Activated CD8-positive, alpha-beta memory T cell treated with anti-CD3 and anti-CD28 coated beads for 4 hours (primary cell): ENCODE data around the gene EXOC3L2.
"Not testable (repeated sequence)": the region's sequence is repeated elsewhere in the genome, so short reads cannot be mapped to it uniquely, and the experiment has no call there.

Experiments
- DNase-seq, 2 donors: peaks; one replicate each; pipeline ENCODE4 v3.0.0-alpha.2; 2020; ENCODE audit warnings: low read depth in 2 of 2

EXOC3L2 gene

DNA sequence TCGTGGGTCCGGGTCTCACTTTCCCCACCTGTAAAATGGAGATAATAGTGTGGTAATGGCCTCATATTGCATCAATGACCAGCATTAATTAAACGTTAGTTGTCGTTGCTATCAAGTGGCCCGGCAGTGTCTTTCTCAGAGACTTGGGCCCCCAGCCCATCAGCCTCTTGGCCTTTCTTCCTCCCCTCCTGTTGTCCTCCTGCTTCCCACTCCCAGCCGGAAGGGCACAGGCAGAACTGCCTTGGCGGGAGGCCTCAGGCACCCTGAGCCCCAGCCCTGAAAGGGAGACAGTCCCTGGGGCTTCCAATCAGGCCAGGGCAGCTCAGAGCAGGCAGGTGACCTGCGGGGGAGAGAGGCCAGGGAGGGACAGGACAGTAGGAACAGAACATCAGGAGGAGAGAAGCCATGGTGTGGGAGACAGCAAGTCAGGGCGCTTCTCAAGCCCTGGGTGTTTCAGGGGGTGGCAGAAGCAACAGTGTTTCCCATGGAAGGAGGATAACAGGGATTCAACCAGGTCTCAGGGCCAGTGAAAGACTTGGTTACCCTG lies 10.5 kb upstream of the EXOC3L2 start:
- no peak for DNase-seq

DNA sequence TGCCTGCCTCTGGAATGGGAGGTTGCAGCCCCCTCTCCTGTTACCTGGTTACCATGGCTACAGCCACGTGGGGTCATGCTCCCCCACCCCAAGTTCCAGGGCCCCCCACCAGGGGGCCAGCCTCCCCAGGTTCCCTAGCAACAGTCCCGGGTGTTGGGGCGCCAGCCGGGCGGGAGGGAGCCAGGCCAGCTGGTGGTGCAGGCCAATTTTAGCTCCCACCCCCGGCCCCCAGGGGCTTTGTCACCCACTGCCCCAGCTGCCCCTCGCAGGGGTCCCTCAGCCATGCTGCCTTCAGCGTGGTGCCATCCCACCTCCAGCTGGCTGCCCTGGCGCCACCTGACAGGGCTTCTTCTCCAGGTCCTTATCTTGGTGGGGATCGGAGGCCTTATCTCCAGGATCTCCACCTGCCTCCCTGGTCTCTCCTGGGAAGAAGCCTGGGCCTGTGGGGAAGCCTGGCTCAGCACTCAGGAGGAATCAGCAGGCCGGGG lies 8.9 kb upstream of the EXOC3L2 start:
- no peak for DNase-seq

DNA sequence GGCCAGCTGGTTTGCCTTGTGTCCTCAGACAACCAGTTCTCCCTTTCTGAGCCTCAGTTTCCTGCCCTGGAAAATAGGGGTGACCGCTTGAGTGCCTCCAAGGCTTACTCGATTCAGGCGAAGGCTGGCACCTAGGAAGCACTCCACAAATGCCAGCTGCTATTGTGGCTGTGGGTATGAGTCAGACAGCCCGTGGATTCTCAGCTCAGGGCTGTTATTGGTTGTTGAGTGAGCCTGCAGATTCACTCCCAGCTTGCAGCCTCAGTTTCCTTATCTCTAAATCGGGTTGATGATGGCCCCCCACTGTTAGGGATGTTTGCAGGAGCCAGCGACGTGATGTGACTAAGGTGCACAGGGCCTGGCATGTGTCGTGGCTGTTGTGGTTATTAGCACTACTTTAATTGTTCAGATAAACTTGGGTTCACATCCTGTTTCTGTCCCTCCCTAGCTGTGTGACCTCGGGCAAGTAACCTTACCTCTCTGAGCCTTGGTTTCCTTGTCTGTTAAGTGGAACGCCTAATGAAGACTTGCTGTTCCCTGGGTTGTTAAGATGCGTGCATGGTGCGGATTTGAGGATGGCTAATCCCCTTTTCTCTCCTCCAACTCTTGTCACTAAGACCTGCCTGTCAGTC lies 8.3 kb upstream of the EXOC3L2 start:
- DNase-seq, result no peak

DNA sequence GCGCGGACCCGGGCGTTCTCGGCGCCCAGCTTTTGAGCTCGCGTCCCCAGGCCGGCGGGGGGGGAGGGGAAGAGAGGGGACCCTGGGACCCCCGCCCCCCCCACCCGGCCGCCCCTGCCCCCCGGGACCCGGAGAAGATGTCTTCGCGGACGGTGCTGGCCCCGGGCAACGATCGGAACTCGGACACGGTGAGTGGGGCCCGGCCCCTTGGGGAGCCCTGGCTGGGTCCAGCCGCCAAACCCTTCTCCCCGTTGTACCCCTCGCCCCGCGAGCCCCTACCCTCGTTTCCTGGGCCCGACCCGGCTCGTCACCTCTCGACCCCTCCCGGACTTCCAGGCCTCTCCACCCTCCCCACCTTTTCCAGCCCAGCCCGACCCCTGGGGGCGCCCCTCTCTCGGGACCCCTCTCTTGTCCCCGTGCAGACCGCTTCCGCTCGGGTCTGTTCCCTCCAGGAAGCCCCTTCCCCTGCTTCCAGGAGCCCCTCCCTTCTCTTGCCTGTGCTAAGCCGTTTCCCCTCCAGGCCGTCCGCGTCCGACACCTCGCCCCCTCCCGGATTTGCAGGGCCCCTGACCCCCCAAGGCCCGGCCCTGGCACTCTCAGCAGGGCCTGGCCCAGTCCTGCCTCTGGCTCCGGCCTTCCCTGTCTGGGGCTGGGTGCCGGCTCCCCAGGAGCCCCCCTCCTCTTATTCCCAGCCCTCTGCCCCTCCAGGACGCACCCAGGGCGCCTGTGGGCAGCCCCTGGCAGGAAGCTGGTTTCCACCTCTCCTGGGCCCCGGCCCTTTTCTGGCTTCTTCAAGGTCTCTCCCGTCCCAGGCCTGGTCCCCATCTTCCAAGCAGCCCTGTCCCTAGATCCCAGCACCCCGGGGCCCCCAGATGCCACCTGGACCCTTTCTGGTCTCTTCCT lies 6.5 kb upstream of the EXOC3L2 start:
- DNase-seq, result no peak

DNA sequence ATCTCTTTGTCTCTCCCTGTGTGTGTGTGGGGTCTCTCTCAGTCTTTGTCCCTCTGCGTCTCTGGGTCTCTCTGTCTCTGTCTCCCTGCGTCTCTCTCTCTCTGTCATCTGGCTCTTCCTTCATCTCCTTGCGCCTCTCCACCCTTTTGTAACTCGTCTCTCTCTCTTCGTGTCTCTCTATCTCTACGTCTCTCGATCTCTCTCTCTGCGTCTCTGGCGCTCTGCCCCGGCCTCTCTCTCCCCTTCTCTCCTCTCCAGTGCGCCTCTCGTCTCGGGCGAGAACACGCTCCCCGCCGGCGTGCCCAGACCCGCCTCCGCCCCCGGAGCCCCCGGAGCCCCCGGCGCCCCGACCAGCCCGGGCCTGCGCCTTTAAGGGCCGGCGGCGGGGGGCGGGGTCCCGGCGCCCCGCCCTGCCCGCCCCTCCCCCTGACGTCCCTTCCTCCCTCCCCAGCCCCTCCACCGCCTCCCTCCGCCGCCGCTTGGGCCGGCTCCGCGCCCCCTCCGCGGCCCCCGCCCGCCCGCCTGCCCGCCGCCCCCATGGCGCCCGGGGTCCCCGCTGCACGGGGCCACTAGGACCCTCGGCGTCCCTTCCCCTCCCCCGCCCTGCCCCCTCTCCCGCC lies 5.7 kb upstream of the EXOC3L2 start, which contains the start of gene MARK4:
Gene MARK4, plus strand, starts transcription at position 440 of the 620 bp plus-strand sequence. CDS start 318 bp downstream, outside the sequence.
- DNase-seq, result peak; percentile 11 to 23

DNA sequence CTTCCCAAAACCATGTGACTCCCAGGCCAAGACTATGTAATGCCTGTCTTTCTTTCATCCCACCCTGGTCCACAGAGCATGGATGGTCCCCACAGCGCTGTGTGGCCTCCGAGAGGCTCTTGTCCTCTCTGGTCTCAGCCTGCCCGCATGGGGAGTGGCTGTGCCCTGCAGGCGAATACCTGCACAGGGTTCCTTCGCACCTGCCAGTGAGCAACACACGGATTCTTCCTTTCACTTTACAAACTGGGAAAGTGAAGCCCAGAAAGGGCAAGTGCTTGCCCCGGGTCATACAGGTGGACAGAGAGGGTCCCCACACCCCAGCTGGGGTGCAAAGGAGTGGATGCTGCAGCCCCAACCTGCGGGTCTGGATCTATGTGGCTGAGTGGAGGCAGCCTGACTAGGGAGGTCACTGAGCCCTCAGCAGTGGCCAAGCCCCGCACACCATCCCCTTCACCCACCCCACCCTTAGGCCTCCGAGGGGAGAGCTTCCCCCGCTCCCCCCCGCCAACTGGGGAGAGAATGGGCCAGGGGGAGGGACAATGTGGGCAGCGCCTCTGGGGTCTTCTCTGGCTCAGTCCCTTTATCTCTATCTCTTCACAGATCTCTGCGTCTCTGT lies 5.1 kb upstream of the EXOC3L2 start:
- no peak for DNase-seq

DNA sequence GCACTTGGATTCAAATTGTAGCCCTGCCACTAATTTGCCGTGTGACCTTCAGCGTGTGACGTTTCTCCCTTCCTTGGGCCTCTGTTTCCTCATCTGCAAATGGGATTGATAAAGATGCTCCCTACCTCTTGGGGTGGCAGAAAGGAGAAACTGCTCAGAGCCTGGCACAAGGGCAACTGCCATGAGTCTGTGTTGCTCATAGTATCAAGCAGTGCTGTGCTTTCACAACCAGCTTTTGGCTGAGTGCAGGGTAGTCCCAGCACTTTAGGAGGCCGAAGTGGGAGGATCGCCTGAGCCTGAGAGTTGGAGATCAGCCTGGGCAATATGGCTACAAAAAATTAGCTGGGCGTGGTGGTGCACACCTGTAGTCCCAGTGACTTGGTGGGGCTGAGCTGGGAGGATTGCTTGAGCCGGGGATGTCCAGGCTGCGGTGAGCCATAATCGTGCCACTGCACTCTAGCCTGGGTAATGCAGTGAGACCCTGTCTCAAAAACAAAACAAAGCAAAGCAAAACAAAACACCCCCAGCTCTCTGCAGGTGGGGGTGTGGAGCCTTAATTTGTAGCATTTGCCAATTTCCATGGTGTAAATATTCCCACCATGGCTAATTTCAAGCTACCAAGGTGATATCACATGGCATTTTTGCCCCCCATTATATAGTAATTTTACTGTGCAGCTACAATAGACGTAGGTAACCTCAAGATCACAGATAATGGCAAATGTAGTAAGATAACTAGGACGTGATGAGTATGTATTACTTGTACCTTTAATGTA lies 4.2 kb upstream of the EXOC3L2 start:
- no peak for DNase-seq

DNA sequence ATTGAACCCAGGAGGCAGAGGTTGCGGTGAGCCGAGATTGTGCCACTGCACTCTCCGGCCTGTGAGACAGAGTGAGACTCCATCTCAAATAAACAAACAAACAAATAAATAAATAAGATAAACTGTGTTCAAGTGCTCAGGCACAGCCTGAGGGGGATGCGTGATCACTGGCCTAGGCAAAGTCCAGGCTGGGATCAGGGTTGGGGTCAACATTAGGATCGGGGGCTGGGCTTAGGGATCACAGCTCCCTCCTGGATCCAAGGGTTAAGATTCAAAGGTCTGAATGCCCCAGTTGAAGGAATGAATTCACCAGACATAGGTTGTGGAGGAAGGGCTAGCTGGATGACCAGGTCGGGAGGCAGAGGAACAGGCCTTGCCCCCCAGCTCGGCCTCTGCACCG lies 1.9 kb upstream of the EXOC3L2 start:
- DNase-seq, result no peak

DNA sequence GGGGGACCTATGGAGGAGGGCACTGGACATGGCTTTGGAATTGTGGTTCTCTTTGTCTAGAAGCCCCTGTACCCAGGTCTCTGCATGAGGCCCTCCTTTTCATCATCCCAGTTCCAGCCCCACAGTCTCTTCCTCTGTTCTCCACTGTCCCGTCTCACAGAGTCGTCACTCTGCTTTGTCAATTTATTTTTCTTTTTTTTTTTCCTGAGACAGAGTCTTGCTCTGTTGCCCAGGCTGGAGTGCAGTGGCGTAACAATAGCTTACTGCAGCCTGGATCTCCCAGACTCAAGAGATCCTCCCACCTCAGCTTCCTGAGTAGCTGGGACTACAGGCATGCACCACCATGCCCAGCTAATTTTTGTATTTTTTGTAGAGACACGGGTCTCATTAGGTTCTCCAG lies 619 bp upstream of the EXOC3L2 start:
- no peak for DNase-seq

DNA sequence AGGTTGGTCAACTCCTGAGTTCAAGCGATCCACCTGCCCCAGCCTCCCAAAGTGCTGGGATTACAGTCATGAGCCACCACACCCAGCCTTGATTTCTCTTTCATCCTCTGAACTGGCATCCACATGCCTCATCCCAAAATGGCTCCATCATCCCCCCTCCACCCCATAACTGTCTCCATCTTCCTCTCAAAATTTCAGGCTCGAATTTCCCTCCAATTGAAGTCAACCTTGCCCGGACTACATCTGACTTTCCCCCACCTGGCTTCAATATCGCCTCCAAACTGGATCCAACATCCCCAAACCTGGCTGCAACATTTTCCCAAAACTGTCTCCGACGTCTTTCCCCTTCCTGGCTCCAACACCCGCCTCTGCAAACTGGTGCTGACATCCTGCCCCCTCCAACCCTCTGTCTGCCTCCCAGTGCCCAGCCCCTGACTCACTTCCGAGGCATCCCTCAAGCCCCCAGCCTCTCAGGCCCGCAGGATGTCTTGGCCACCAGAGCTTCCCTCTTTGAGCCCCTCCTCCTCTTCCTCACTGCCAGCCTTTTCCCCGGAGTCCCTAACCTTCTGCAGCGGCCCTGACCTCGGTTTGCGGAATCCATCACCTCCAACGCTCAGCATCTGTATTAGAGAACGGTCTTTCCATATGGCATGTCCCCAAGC lies 943 bp downstream of the EXOC3L2 start:
- DNase-seq, result no peak

DNA sequence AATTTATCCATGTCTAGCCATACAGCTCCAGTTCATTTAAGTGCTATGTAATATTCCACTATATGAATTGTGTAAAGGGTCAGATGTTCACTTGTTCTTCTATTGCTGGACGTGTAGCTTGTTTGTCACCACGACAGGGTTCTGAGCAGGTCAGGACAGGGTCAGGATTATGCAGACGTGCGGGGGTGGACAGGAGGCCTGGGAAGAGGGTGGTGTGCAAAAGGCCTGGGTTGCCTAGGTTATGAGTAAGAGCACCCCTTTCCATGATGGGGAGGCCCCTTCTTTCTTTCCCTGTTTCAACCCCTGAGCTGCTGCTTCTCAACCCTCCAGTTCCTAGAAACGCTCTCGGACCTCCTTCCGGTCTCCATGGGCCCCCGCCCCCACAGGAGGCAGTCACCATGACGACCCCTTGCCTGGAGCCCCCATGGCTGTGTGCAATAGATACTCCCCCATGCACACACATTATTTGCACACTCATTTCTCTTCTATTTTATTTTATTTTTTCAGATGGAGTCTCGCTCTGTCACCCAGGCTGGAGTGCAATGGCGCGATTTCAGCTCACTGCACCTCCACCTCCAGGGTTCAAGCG lies 2.0 kb downstream of the EXOC3L2 start:
- DNase-seq, result no peak

DNA sequence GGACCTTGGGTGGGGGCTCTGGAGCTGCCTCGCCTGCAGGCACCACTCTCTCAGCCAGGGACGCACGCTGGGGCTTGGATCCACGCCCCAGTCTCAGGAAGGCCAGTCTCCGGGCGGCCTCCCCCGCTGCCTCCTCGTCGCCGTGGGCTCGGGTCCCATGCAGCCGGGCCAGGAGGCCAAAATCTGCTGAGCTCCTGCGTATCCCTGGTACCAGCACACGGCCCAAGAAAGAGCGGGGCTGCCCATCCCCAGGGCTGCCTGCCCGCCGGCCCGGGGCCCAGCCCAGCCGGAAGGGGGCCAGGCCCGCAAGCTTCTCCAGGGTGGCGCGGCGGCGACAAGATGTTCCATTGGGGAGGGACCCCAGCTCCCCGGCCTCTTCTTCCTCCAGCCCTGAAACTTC lies 6.7 kb downstream of the EXOC3L2 start:
- DNase-seq, result no peak

DNA sequence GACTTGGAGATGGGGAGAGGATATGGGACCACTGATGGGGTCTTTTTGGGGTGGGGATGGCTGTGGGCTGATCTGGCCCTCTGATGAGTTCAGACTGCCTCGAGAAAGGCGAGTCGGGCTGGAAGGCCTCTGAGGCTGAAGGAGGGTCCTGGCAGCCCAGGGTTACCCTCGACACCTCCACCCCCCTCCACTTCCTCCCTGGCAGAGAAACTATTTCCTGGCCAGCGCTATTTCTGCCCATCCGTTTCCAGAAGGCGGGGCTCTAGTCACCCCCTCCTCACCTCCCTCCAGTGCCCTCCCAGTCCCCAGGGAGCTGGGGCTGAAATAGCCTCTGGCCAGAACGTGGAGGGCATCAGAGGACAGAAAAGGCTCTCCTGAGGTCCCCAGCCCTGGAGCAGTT lies 9.7 kb downstream of the EXOC3L2 start:
- DNase-seq, result no peak

DNA sequence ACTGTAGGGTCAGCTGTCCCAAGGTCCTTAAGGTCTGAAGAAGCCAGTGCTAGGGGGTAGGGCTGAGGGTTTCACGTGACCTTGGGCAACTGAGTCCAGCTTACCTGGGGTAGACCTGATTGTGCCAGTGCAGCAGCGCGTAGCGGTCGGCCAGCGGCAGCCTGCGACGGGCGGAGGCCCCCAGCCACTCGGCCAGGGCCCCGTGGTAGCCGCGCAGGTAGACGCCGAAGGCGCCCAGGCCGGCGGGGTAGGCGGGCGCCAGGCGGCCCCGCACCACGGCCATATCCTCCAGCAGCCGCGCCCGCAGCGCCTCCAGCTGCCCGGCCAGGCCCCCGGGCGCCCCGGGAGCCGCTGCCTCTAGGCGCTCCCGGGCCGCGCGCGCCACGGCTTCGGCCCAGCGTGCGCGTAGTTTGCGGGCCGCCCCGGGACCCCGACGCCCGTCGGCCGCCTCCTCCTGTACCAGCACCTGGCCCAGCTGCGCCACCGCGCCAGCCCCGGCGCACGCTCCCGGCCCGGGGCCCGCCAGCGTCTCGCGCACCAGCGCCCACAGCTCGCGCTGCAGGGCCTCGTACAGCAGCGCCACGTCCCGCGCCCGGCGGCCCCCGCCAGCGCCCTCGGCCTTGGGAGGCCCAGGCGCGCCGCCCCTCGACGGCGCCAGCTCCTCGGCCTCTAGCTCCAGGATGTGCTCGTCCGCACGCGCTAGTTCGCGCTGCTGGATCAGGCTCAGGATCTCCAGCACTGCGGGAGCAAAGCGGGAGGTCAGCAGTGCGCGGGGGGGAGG lies 10.9 kb downstream of the EXOC3L2 start:
- DNase-seq, result no peak

DNA sequence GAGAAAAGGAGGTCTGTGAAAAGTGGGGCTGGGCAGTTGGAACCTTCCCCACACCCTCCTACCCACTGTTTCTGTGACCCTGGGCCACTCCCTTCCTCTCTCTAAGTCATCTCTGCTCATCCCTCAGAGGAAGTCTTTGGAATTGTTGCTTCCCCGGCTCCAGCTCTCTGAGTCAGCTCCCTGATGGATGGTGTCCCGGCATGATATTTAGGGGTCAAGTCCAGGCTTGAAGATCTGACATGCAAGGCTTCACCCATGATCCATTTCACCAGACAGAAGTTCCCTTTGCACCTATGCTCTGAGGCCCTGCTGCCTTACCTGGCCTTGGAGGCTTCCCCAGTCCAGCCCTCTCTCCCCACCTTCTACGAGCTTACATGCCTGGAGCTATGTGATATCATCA lies 13.3 kb downstream of the EXOC3L2 start:
- DNase-seq, result no peak

DNA sequence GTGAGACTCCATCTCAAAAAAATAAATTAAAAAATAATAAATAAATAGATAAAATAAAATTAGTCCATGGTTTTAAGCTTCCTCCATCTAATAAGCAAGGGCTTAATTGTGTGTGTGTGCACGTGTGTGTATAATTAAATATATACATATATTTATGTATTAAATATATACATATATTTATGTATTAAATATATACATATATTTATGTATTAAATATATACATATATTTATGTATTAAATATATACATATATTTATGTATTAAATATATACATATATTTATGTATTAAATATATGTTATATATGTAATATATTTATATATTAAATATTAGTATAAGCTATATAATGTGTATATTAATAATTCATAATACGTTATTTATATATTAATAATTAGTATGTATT lies 16.2 kb downstream of the EXOC3L2 start:
- DNase-seq, result not testable (repeated sequence)

DNA sequence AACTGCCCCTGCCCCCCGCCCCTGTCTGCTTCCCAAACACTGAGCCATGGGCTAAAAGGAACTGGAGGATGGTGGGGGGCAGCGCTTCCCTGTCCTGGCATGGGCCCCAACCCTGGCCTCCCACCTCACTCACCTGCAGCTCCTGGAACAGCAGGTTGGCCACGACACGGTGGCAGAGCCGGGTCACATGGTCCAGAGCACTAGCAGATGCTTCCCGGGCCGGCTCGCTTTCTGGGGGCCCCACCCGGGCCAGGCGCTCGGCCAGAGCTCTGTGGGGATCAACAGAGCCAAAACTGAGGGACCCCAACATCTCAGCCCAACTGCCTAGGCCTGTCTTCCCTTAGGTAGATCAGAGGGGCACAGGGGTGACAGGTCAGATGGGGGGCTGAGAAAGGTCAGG lies 20.6 kb downstream of the EXOC3L2 start:
- no peak for DNase-seq

DNA sequence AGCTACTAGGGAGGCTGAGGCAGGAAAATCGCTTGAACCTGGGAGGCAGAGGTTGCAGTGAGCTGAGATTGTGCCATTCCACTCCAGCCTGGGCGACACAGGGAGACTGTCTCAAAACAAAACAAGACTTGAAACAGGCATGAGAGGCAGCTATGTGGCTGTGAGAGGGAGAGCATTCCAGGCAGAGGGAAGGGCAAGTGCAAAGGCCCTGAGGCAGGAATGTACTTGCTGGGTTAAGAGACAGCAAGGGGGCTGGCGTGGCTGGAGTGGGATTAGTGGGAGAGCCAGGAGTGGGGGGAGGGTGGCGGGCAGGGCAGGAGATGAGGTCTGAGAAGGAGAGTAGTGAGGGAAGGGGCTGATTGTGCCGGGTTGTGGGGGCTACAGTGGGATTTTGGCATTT lies 21.3 kb downstream of the EXOC3L2 start:
- no peak for DNase-seq

DNA sequence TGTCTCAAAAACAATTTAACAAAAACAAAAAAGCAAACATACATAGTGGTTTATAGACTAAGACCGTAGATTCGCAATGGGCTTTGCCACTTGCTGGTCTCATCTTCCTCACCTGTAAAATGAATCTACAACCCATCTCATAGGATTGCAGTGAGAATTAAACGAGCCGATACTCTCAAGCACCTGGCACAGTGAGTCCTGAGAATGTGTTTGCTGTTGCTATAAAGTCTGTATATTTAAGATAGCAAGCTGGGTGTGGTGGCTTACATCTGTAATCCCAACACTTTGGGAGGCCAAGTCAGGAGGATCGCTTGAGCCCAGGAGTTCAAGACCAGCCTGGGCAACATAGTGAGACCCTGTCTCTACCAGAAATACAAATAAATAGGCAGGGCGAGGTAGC lies 22.5 kb downstream of the EXOC3L2 start:
- no peak for DNase-seq
